ENCODE results near the gene ENTPD7. TPM values are rescaled to one million over a fixed set of nuclear protein-coding genes. Genes with fewer than 3 reads are reported as not detected.
A peak's percentile ranks its signal among the peaks of the same experiment; 100 is the strongest.
"Not testable (repeated sequence)": the region's sequence is repeated elsewhere in the genome, so short reads cannot be mapped to it uniquely, and the experiment has no call there.

ENTPD7 gene
- total and polyA plus RNA-seq, 7 donors, result 1.2 to 6.6 (median 3.5) TPM

- Histone ChIP-seq H3K36me3 (peaks cover 0 to 30% (median under 1%) of the 10 kb centered on the region in 4 donors), H3K27me3 (no peaks in the 10 kb centered on the region), H3K4me1 (peaks cover 0 to 32% (median 22%) of the 10 kb centered on the region in 4 donors), H3K27ac (peak within 1 kb of the TSS; percentile 88 to 96 (median 95)), H3K9me3 (no peaks in the 10 kb centered on the region), H3K4me3 (peak within 1 kb of the TSS; percentile 74 to 93 (median 78))
- TF ChIP-seq CTCF (IDR thresholded peaks at IDR 0.05) (peak in 1 of 4 experiments; percentile 22), POLR2AphosphoS5 (IDR thresholded peaks at IDR 0.05) (peak; percentile 89 to 94 (median 92)), EP300 (IDR thresholded peaks at IDR 0.05) (peak in 1 of 4 donors; percentile 78), POLR2A (IDR thresholded peaks at IDR 0.05) (peak; percentile 68 to 84)
- intact Hi-C loops (cut with DNase I), result loop anchor here (1.0 kb wide), 1 partner anchor 111 kb away; no protein-coding TSS in a partner anchor
- WGBS, 2 donors, result 0 to 1% methylated on average over 73 of the region's 73 CpGs
- DNase-seq, result peak; percentile 99
These were observed 72.9 kb downstream of the ENTPD7 start, which contains the start of the genes COX15 and CUTC for GRCh38 chr10:99732033-99732842. Gene COX15, minus strand, starts transcription at chr10:99732127. Its CDS starts 78 bp downstream, at chr10:99732049. Gene CUTC, plus strand, starts transcription at chr10:99732234. Its CDS starts 115 bp downstream, at chr10:99732349.

- peaks cover 0 to 32% (median 22%) of the 10 kb centered on the region in 4 donors for H3K4me1 ChIP-seq
- no peaks in the 10 kb centered on the region for H3K9me3 ChIP-seq
- 88 to 91% methylated on average over 8 of the region's 8 CpGs for WGBS, 2 donors
- DNase-seq, result no peak
- H3K27me3 ChIP-seq, result no peaks in the 10 kb centered on the region
- H3K4me3 ChIP-seq, result peak overlapping the region in 2 of 4 donors; percentile 74 to 78
- peaks cover 0 to 32% (median 3%) of the 10 kb centered on the region in 4 donors for H3K36me3 ChIP-seq
- no peak for TF ChIP-seq EP300 (IDR thresholded peaks at IDR 0.05)
- TF ChIP-seq CTCF (IDR thresholded peaks at IDR 0.05), result no peak
- TF ChIP-seq POLR2A (IDR thresholded peaks at IDR 0.05), result no peak
- no peak for TF ChIP-seq POLR2AphosphoS5 (IDR thresholded peaks at IDR 0.05)
- H3K27ac ChIP-seq, result no peak overlapping the region
- intact Hi-C loops (cut with DNase I), result no loop called here
These were observed 74.1 kb downstream of the ENTPD7 start for GRCh38 chr10:99733366-99733765.

- H3K27me3 ChIP-seq; DNase-seq; intact Hi-C loops (cut with DNase I); H3K9me3 ChIP-seq; H3K27ac ChIP-seq; H3K4me3 ChIP-seq: not testable (repeated sequence)
- WGBS, 2 donors, result 96% methylated on average over 10 of the region's 10 CpGs
- peaks cover 0 to 32% (median 22%) of the 10 kb centered on the region in 4 donors for H3K4me1 ChIP-seq
- H3K36me3 ChIP-seq, result peaks cover 0 to 32% (median 3%) of the 10 kb centered on the region in 4 donors
These were observed 74.8 kb downstream of the ENTPD7 start for GRCh38 chr10:99734111-99734510.

GRCh38 chr10:99740260-99740659, 81.0 kb downstream of the ENTPD7 start:
- no peak for DNase-seq
- Histone ChIP-seq H3K4me3 (no peak overlapping the region), H3K27ac (no peak overlapping the region), H3K4me1 (peaks cover 0 to 20% (median 7%) of the 10 kb centered on the region in 4 donors), H3K9me3 (peaks cover 0 to 12% (median 0%) of the 10 kb centered on the region in 4 donors), H3K36me3 (peaks cover 4 to 92% (median 31%) of the 10 kb centered on the region in 4 donors), H3K27me3 (no peaks in the 10 kb centered on the region)
- intact Hi-C loops (cut with DNase I), result no loop called here
- WGBS, 2 donors, result 97 to 98% methylated on average over 2 of the region's 2 CpGs
- TF ChIP-seq EP300 (IDR thresholded peaks at IDR 0.05) (no peak), CTCF (IDR thresholded peaks at IDR 0.05) (no peak), POLR2AphosphoS5 (IDR thresholded peaks at IDR 0.05) (no peak)

- no peak overlapping the region for H3K27ac ChIP-seq
- H3K36me3 ChIP-seq, result peaks cover 4 to 97% (median 36%) of the 10 kb centered on the region in 4 donors
- H3K4me1 ChIP-seq, result peaks cover 0 to 20% (median 6%) of the 10 kb centered on the region in 4 donors
- H3K9me3 ChIP-seq, result peaks cover 0 to 12% (median 0%) of the 10 kb centered on the region in 4 donors
- 97 to 98% methylated on average over 3 of the region's 3 CpGs for WGBS, 2 donors
- no peaks in the 10 kb centered on the region for H3K27me3 ChIP-seq
- no peak overlapping the region for H3K4me3 ChIP-seq
- intact Hi-C loops (cut with DNase I), result no loop called here
- DNase-seq, result no peak
- TF ChIP-seq CTCF (IDR thresholded peaks at IDR 0.05) (no peak), POLR2AphosphoS5 (IDR thresholded peaks at IDR 0.05) (no peak), POLR2A (IDR thresholded peaks at IDR 0.05) (no peak), EP300 (IDR thresholded peaks at IDR 0.05) (no peak)
These were observed 81.7 kb downstream of the ENTPD7 start for GRCh38 chr10:99740933-99741559.

All from sigmoid colon (tissue), 7 donors.